Lung microvascular endothelial cell (primary cell): Measurements from ENCODE around the gene USP7. TPM values are rescaled to one million over a fixed set of nuclear protein-coding genes. Genes with fewer than 3 reads are reported as not detected.

ENCODE experiments used
- DNase-seq, 2 donors: peaks; one replicate each; pipeline versions ENCODE4 v3.0.0 to v3.0.0-alpha.2; 2010; ENCODE audit warnings: low read depth in 2 of 2
- total RNA-seq: library from RNA; depleted of rRNA; stranded (reverse); fragments of >200 nt; gene quantifications from 2 replicates; pipeline ENCODE4 v1.2.1, GENCODE V29; 2014

USP7 gene
- total RNA-seq, 1 donor from 2014 or later, result 50.2 TPM

GRCh38 chr16:8901320-8901861 lies 62.3 kb downstream of the USP7 start:
- no peak for DNase-seq

GRCh38 chr16:8900343-8900742 lies 63.4 kb downstream of the USP7 start:
- DNase-seq, result no peak

- DNase-seq, result no peak
Observed at GRCh38 chr16:8899709-8900317, 63.9 kb downstream of the USP7 start.

GRCh38 chr16:8898660-8899318 lies 64.9 kb downstream of the USP7 start:
- no peak for DNase-seq

- no peak for DNase-seq
Observed at GRCh38 chr16:8894736-8895334, 68.9 kb downstream of the USP7 start.

- no peak for DNase-seq
Observed at GRCh38 chr16:8893976-8894690, 69.6 kb downstream of the USP7 start.

GRCh38 chr16:8893426-8893825 lies 70.3 kb downstream of the USP7 start:
- DNase-seq, result no peak

- no peak for DNase-seq
Observed at GRCh38 chr16:8892101-8892575, 71.6 kb downstream of the USP7 start.

GRCh38 chr16:8890549-8890921 lies 73.2 kb downstream of the USP7 start:
- no peak for DNase-seq

- no peak for DNase-seq
Observed at GRCh38 chr16:8889893-8890548, 73.7 kb downstream of the USP7 start.

GRCh38 chr16:8888951-8889892 lies 74.5 kb downstream of the USP7 start:
- DNase-seq, result no peak

GRCh38 chr16:8887952-8888560 lies 75.7 kb downstream of the USP7 start:
- DNase-seq, result peak in 1 of 2 donors; percentile 48

GRCh38 chr16:8887431-8887765 lies 76.3 kb downstream of the USP7 start:
- DNase-seq, result no peak

GRCh38 chr16:8886593-8887430 lies 76.9 kb downstream of the USP7 start:
- DNase-seq, result no peak

- peak in 1 of 2 donors; percentile 56 for DNase-seq
Observed at GRCh38 chr16:8885674-8886592, 77.8 kb downstream of the USP7 start.

GRCh38 chr16:8882725-8883377 lies 80.9 kb downstream of the USP7 start:
- DNase-seq, result no peak

- no peak for DNase-seq
Observed at GRCh38 chr16:8882041-8882617, 81.6 kb downstream of the USP7 start, which contains the start of gene LITAFD. TSS of gene LITAFD (plus strand) at chr16:8882351. CDS start at chr16:8884356, 2,005 bp downstream.
